Left lung (tissue), 10 donors: ENCODE measurements around the gene ARHGEF28. TPM values are rescaled to one million over a fixed set of nuclear protein-coding genes. Genes with fewer than 3 reads are reported as not detected.

Experiments
- ATAC-seq: fragments of 200-7000 bp; cut with Tn5 transposase; one replicate; pipeline ENCODE4 v1.9.1; 2020; ENCODE audit warnings: moderate library complexity
- DNase-seq, 4 donors: peaks; one replicate each; pipeline ENCODE4 v3.0.0-alpha.2; 2013 to 2020
- H3K27ac ChIP-seq, 2 donors: fragments of 200-600 bp; sonication (generic) in 1 of 2; one replicate each; pipeline versions ENCODE4 v1.5.0 to v1.8.0; 2020 to 2021
- H3K27me3 ChIP-seq, 2 donors: fragments of 200-600 bp; sonication (generic) in 1 of 2; one replicate each; pipeline versions ENCODE4 v1.5.0 to v1.8.0; 2020 to 2021
- H3K36me3 ChIP-seq, 2 donors: fragments of 200-600 bp; sonication (generic) in 1 of 2; one replicate each; pipeline versions ENCODE4 v1.5.0 to v1.8.0; 2020 to 2021
- H3K4me1 ChIP-seq, 2 donors: fragments of 200-600 bp; one replicate each; pipeline ENCODE4 v1.8.0; 2021
- H3K4me3 ChIP-seq, 2 donors: fragments of 200-600 bp; sonication (generic) in 1 of 2; one replicate each; pipeline versions ENCODE4 v1.5.0 to v1.8.0; 2020 to 2021; ENCODE audit warnings: mild to moderate bottlenecking in 1 of 2
- H3K9me3 ChIP-seq, 2 donors: fragments of 200-600 bp; sonication (generic) in 1 of 2; one replicate each; pipeline versions ENCODE4 v1.5.0 to v1.8.0; 2020 to 2021
- intact Hi-C, 2 donors: fragments of 100-400 bp; cut with DNase I; formaldehyde crosslinking; loops; one replicate each; pipeline versions ENCODE4 v1.11.2 to v1.14.2; 2022
- polyA plus RNA-seq, 6 donors: library from polyadenylated mRNA; unstranded; fragments of 120-200 nt; gene quantifications; one replicate each; pipeline ENCODE4 v1.2.1, GENCODE V29; 2013; ENCODE audit not compliant: insufficient read length in 6 of 6
- total RNA-seq, 2 donors: library from RNA; stranded (reverse); fragmentation: NEBNext Ultra II Directional; extraction: Animal tissue kit (Norgen Biotek cat#: 25700); gene quantifications; one replicate each; pipeline ENCODE4 v1.2.1, GENCODE V29; 2021
- TF ChIP-seq, protein P1 (sequence below), 2 donors: fragments of 200-600 bp; sonication (generic) in 1 of 2; IDR thresholded peaks; one replicate each; pipeline versions ENCODE4 v1.5.0 to v1.8.0; 2021; ENCODE audit warnings: antibody characterized with exemption in 2 of 2
- donor health status: DM: no; HTN: yes; CAD: no.
- donor health status: DM: no; HTN: no; CAD: no.

The ARHGEF28 gene
- total and polyA plus RNA-seq, 8 donors, result 8.4 to 16.4 (median 10.3) TPM

DNA sequence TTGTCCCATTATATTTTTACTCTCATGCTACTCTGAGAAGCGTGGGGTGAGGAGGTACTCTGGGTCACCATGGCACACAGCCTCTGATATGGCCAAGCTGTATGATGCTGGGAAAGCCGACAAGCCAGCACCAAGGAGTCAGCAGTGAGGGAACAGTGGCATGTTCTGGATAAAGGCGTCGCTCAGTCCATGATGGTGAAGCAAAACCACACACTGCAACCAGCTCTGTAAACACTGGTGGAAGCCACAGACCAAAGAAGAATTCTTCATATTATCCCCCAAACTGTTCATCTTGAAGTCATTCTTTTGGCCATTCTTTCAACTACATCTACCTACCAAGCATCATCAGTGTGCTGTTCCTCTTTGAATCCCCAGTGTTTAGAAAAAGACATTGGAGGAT, 264.6 kb downstream of the ARHGEF28 start:
- ATAC-seq (no peak), DNase-seq (no peak)
- TF ChIP-seq, protein P1, sequence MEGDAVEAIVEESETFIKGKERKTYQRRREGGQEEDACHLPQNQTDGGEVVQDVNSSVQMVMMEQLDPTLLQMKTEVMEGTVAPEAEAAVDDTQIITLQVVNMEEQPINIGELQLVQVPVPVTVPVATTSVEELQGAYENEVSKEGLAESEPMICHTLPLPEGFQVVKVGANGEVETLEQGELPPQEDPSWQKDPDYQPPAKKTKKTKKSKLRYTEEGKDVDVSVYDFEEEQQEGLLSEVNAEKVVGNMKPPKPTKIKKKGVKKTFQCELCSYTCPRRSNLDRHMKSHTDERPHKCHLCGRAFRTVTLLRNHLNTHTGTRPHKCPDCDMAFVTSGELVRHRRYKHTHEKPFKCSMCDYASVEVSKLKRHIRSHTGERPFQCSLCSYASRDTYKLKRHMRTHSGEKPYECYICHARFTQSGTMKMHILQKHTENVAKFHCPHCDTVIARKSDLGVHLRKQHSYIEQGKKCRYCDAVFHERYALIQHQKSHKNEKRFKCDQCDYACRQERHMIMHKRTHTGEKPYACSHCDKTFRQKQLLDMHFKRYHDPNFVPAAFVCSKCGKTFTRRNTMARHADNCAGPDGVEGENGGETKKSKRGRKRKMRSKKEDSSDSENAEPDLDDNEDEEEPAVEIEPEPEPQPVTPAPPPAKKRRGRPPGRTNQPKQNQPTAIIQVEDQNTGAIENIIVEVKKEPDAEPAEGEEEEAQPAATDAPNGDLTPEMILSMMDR (IDR thresholded peaks at IDR 0.05), result no peak
- Histone ChIP-seq H3K27me3 (no peaks in the 10 kb centered on the region), H3K36me3 (no peaks in the 10 kb centered on the region), H3K4me1 (no peaks in the 10 kb centered on the region), H3K4me3 (no peak overlapping the region), H3K27ac (no peak overlapping the region), H3K9me3 (no peaks in the 10 kb centered on the region)
- intact Hi-C loops, result no loop called here

DNA sequence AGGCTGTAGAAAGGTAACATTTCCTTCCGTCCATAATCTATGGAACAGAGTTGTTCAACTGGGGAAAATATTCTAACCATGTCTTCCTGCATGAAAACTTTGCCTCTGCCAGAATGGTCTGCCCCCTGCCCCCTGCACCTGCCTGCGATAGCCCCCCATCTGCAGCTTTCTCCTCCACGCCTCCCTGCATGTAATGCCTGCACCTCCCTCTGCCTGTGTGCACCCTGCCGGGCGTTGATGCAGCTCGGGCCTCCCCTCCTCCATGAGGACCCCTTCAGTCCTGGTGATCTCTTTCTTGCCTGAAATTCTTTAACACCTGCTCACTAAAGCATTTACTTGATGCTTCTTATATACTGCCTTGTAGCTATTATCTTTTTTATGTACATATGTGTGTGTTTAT, 266.2 kb downstream of the ARHGEF28 start:
- H3K4me1 ChIP-seq, result no peaks in the 10 kb centered on the region
- no peaks in the 10 kb centered on the region for H3K9me3 ChIP-seq
- H3K27ac ChIP-seq, result no peak overlapping the region
- ATAC-seq, result no peak
- no peak for DNase-seq
- no peaks in the 10 kb centered on the region for H3K36me3 ChIP-seq
- TF ChIP-seq, protein P1 (IDR thresholded peaks at IDR 0.05), result no peak
- no peaks in the 10 kb centered on the region for H3K27me3 ChIP-seq
- no peak overlapping the region for H3K4me3 ChIP-seq
- intact Hi-C loops, result no loop called here

DNA sequence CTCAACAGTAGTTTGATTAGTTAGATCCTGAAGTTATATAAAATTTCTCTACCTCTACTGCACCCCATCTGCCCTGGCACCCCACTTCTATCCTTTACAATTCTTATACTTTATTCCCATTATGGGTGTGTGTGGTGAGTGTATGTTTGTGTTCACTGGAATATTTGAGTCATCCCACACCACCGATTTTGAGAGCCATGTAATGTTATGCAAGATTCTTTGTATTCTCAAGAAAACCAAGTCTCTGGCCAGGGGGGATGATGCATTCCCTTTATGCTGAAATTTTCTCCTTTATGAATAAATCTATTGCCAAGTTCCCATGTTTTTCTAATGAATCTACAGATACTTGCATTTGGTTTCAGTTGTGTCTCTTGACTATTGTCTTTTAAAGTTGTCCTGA, 266.8 kb downstream of the ARHGEF28 start:
- intact Hi-C loops, result no loop called here

DNA sequence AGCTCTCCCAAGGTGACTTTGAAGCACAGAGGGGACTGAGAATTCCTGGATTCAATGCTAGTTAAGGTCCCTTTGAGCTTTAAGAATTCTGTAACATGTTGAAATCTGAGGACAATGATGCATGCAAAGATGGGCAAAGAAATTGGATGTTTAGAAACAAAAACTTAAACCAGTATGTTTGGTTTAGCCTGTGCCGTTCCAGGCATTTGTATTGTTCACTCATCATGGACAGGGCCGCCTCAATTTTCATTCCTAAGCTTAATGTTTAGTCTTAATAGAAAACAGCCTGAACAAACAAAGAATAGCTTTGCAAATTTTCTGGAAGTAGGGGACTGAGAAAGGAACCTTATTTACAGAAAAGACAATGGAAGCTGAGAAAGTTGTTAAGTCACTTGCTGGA, 267.8 kb downstream of the ARHGEF28 start:
- H3K36me3 ChIP-seq, result no peaks in the 10 kb centered on the region
- TF ChIP-seq, protein P1 (IDR thresholded peaks at IDR 0.05), result no peak

More for the DNA sequence above, 266.8 kb downstream of the ARHGEF28 start:
- no peaks in the 10 kb centered on the region for H3K27me3 ChIP-seq
- no peaks in the 10 kb centered on the region for H3K36me3 ChIP-seq
- TF ChIP-seq, protein P1 (IDR thresholded peaks at IDR 0.05), result no peak
- ATAC-seq (no peak), DNase-seq (no peak)
- H3K4me3 ChIP-seq, result no peak overlapping the region
- H3K4me1 ChIP-seq, result no peaks in the 10 kb centered on the region
- H3K27ac ChIP-seq, result no peak overlapping the region
- H3K9me3 ChIP-seq, result no peaks in the 10 kb centered on the region

DNA sequence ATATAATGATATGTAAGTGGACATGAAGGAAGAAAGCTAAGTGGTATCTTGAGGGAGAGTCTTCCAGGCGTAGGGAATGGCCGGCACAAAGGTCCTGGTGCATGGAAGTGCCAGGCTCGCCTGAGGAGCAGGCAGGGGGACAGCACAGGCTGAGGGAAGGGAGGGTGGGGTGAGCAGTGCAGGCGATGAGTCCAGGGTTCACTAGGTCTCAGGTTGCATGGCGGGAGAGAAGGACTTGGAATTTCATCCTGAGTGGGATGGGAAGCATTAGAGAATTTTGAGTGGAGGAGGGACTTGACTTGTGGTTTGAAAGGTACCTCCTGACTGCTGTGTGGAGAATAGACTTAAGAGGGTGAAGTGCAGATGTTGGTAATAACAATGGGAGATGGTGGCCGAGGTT, 268.9 kb downstream of the ARHGEF28 start:
- Histone ChIP-seq H3K9me3 (no peaks in the 10 kb centered on the region), H3K27me3 (no peaks in the 10 kb centered on the region), H3K36me3 (no peaks in the 10 kb centered on the region), H3K27ac (no peak overlapping the region), H3K4me3 (no peak overlapping the region), H3K4me1 (no peaks in the 10 kb centered on the region)
- ATAC-seq, result no peak
- intact Hi-C loops, result no loop called here
- no peak for DNase-seq
- TF ChIP-seq, protein P1 (IDR thresholded peaks at IDR 0.05), result no peak

More for the DNA sequence above, 267.8 kb downstream of the ARHGEF28 start:
- H3K27me3 ChIP-seq, result no peaks in the 10 kb centered on the region
- no peak for ATAC-seq
- intact Hi-C loops, result no loop called here
- no peaks in the 10 kb centered on the region for H3K9me3 ChIP-seq
- no peak for DNase-seq
- H3K27ac ChIP-seq, result no peak overlapping the region
- no peaks in the 10 kb centered on the region for H3K4me1 ChIP-seq
- H3K4me3 ChIP-seq, result no peak overlapping the region
